H1 (cell line): Measurements from ENCODE around the gene EXOC5. TPM values are rescaled to one million over a fixed set of nuclear protein-coding genes. Genes with fewer than 3 reads are reported as not detected.

ENCODE experiments used
- BACH1 ChIP-seq: IDR thresholded peaks from 2 replicates; pipeline ENCODE4 v1.6.1; 2012; ENCODE audit warnings: low read length, improper control_type of control experiment
- BCL11A ChIP-seq, 2 experiments: IDR thresholded peaks; one replicate each; pipeline ENCODE4 v1.6.1; 2011; ENCODE audit warnings: low read depth in 2 of 2, low read length in 2 of 2, mild to moderate bottlenecking in 2 of 2
- CEBPB ChIP-seq: IDR thresholded peaks from 2 replicates; pipeline ENCODE4 v1.6.1; 2012; ENCODE audit warnings: low read depth, low read length
- CREB1 ChIP-seq: IDR thresholded peaks from 2 replicates; pipeline ENCODE4 v1.6.1; 2012; ENCODE audit warnings: inconsistent platforms
- CTCF ChIP-seq, 3 experiments: IDR thresholded peaks; 1 replicate in 2 of 3; 2 replicates in 1 of 3; pipeline versions ENCODE4 v1.5.1 to v1.6.1; 2011; ENCODE audit warnings: low read length in 3 of 3, mild to moderate bottlenecking in 3 of 3, inconsistent platforms in 2 of 3, low read depth in 1 of 3, moderate library complexity in 1 of 3; ENCODE audit not compliant: insufficient read depth in 1 of 3; ENCODE audit errors: control extremely low read depth in 1 of 3
- FOSL1 ChIP-seq: IDR thresholded peaks from 2 replicates; pipeline ENCODE4 v1.6.1; 2011; ENCODE audit warnings: mild to moderate bottlenecking, low read depth, low read length, moderate library complexity; ENCODE audit not compliant: insufficient read depth
- HDAC2 ChIP-seq, 2 experiments: fragments of 300-600 bp in 1 of 2; sonication (generic) in 1 of 2; IDR thresholded peaks; 2 replicates each; pipeline ENCODE4 v1.6.1; 2011 to 2012; ENCODE audit warnings: low read depth in 2 of 2, low read length in 2 of 2, mild to moderate bottlenecking in 2 of 2, moderate library complexity in 2 of 2, borderline replicate concordance in 1 of 2, inconsistent platforms in 1 of 2
- JUND ChIP-seq: IDR thresholded peaks from 2 replicates; pipeline ENCODE4 v1.6.1; 2011; ENCODE audit warnings: mild to moderate bottlenecking, improper control_type of control experiment, low read length
- NANOG ChIP-seq: IDR thresholded peaks from 2 replicates; pipeline ENCODE4 v1.6.1; 2011; ENCODE audit warnings: low read length, low read depth, mild to moderate bottlenecking, inconsistent platforms; ENCODE audit not compliant: insufficient read depth, poor library complexity, severe bottlenecking
- PHF8 ChIP-seq: fragments of 200-600 bp; sonication (generic); conservative IDR thresholded peaks from 2 replicates; pipeline ENCODE4 v1.7.1; 2012; ENCODE audit warnings: low read depth, mild to moderate bottlenecking, inconsistent platforms, low read length, moderate library complexity
- RFX5 ChIP-seq: IDR thresholded peaks from 2 replicates; pipeline ENCODE4 v1.6.1; 2011; ENCODE audit warnings: low read depth, low read length, improper control_type of control experiment, borderline replicate concordance
- SP1 ChIP-seq: IDR thresholded peaks from 2 replicates; pipeline ENCODE4 v1.6.1; 2011; ENCODE audit warnings: low read depth, low read length
- SP4 ChIP-seq: IDR thresholded peaks from 2 replicates; pipeline ENCODE4 v1.6.1; 2012; ENCODE audit warnings: low read length, inconsistent platforms
- TBP ChIP-seq: IDR thresholded peaks from 2 replicates; pipeline ENCODE4 v1.6.1; 2011; ENCODE audit warnings: low read depth, low read length, improper control_type of control experiment
- YY1 ChIP-seq: IDR thresholded peaks from 2 replicates; pipeline ENCODE4 v1.6.1; 2011; ENCODE audit warnings: low read depth, mild to moderate bottlenecking, low read length
- polyA plus RNA-seq, 7 experiments: library from polyadenylated mRNA; depleted of rRNA in 3 of 7; stranded (reverse) in 5 of 7; unstranded in 2 of 7; fragments of >200 nt in 5 of 7; fragments of 200-250 nt in 2 of 7; gene quantifications; 1 replicate in 5 of 7; 2 replicates in 1 of 7; 4 replicates in 1 of 7; pipeline versions ENCODE4 v1.2.1 to v1.2.3, GENCODE V29; 2011 to 2013; ENCODE audit warnings: missing spikeins in 2 of 7, mixed read lengths in 2 of 7
- total RNA-seq: library from RNA; stranded (reverse); fragmentation: NEBNext Ultra II Directional; extraction: Animal tissue kit (Norgen Biotek cat#: 25700); gene quantifications from 2 replicates; pipeline ENCODE4 v1.2.1, GENCODE V29; 2021

EXOC5 gene
- total and polyA plus RNA-seq, 2 of the 8 experiments (the other 6 are each of a cell fraction or from before 2014, with no cell fraction given) = 23.0 to 86.7 TPM

- TF ChIP-seq CTCF (IDR thresholded peaks at IDR 0.05; ENCODE audit: control extremely low read depth in 1 of 3, insufficient read depth in 1 of 3, low read depth in 1 of 3, low read length in 3 of 3) (no peak), CREB1 (0 out of 2 replicates have a peak, but pooled peaks have one; percentile 2), PHF8 (peak; percentile 86), NANOG (no peak), SP4 (0 out of 2 replicates have a peak, but pooled peaks have one; percentile 9), RFX5 (no peak), BCL11A (IDR thresholded peaks at IDR 0.05; ENCODE audit: low read depth in 2 of 2, low read length in 2 of 2) (no peak), SP1 (no peak), CEBPB (no peak), JUND (0 out of 2 replicates have a peak, but pooled peaks have one; percentile 33), FOSL1 (no peak), YY1 (peak; percentile 84), TBP (no peak; the same call in 1 of the 2 replicates), BACH1 (no peak), HDAC2 (IDR thresholded peaks at IDR 0.05; ENCODE audit: borderline replicate concordance in 1 of 2, low read depth in 2 of 2, low read length in 2 of 2) (no peak; a peak in 1 of 4 replicates)
Observed at GRCh38 chr14:57268161-57269069, at the start of gene EXOC5, which contains the start of gene AP5M1 (continued).
